A673 (cell line): ENCODE data around the gene GATA6. TPM values are rescaled to one million over a fixed set of nuclear protein-coding genes. Genes with fewer than 3 reads are reported as not detected.

ENCODE experiments used
- BruUV-seq: library from RNA; stranded (reverse); fragments of 400-500 nt; replicated peaks from 2 replicates; lab custom pipeline; 2021; lab: Mats Ljungman, UMichigan
- CTCF ChIA-PET: fragments of 300-600 bp; sonication (Branson Sonifier 250); formaldehyde crosslinking; loops from one replicate; lab custom pipeline; 2022; ENCODE audit warnings: antibody characterized with exemption; lab: Charles Lee
- POLR2A ChIA-PET: fragments of 300-600 bp; sonication (Branson Sonifier 250); formaldehyde crosslinking; loops from one replicate; lab custom pipeline; 2022; ENCODE audit warnings: antibody characterized with exemption; ENCODE audit not compliant: low non-redundant PET; lab: Charles Lee
- DNase-seq: peaks from one replicate; pipeline ENCODE4 v3.0.0-alpha.2; 2015; ENCODE audit warnings: low spot score
- H3K27ac ChIP-seq: fragments of 200-600 bp; sonication (generic); 2 replicates; pipeline ENCODE4 v1.5.1; 2016; ENCODE audit warnings: mixed run types, low read depth, mild to moderate bottlenecking, mixed read lengths, antibody characterized with exemption, low read length; ENCODE audit not compliant: poor library complexity, severe bottlenecking
- H3K27me3 ChIP-seq: fragments of 200-600 bp; sonication (generic); replicated peaks from 2 replicates; pipeline ENCODE4 v1.6.1; 2017; ENCODE audit warnings: mixed run types, low read depth, mild to moderate bottlenecking, mixed read lengths, antibody characterized with exemption, low read length; ENCODE audit not compliant: insufficient read depth, poor library complexity
- H3K36me3 ChIP-seq: fragments of 200-600 bp; sonication (generic); 2 replicates; pipeline ENCODE4 v1.6.1; 2016; ENCODE audit warnings: mixed run types, mild to moderate bottlenecking, mixed read lengths, antibody characterized with exemption, low read length; ENCODE audit not compliant: insufficient read depth, poor library complexity, severe bottlenecking
- H3K4me1 ChIP-seq: fragments of 200-600 bp; sonication (generic); 2 replicates; pipeline ENCODE4 v1.6.1; 2017; ENCODE audit warnings: mixed run types, mild to moderate bottlenecking, mixed read lengths, antibody characterized with exemption, low read length; ENCODE audit not compliant: insufficient read depth, poor library complexity, severe bottlenecking
- H3K4me3 ChIP-seq: fragments of 200-600 bp; sonication (generic); 2 replicates; pipeline ENCODE4 v1.5.1; 2016; ENCODE audit warnings: low read depth, mixed run types, mild to moderate bottlenecking, mixed read lengths, low read length; ENCODE audit not compliant: poor library complexity, severe bottlenecking
- H3K9me3 ChIP-seq: fragments of 200-600 bp; sonication (generic); 2 replicates; pipeline ENCODE4 v1.6.1; 2016; ENCODE audit warnings: mixed run types, low read depth, mild to moderate bottlenecking, mixed read lengths, antibody characterized with exemption, low read length; ENCODE audit not compliant: poor library complexity, severe bottlenecking
- EZH2 ChIP-seq: fragments of 200-600 bp; sonication (generic); IDR thresholded peaks from 2 replicates; pipeline ENCODE4 v1.6.1; 2017; ENCODE audit warnings: borderline replicate concordance, low read depth, mild to moderate bottlenecking, mixed read lengths, antibody characterized with exemption, low read length; ENCODE audit not compliant: poor library complexity, severe bottlenecking
- intact Hi-C: fragments of 100-400 bp; cut with micrococcal nuclease; formaldehyde crosslinking; loops from one replicate; pipeline ENCODE4 v1.10.0; 2022; ENCODE audit not compliant: unreplicated experiment
- total RNA-seq: library from RNA; stranded (reverse); gene quantifications from 2 replicates; pipeline ENCODE4 v1.2.3, GENCODE V29; 2021
- TF ChIP-seq, protein P1 (sequence below): fragments of 300-800, 200-600 bp; sonication (generic); conservative IDR thresholded peaks from 2 replicates; pipeline ENCODE4 v1.5.1; 2017; ENCODE audit warnings: low read depth, mild to moderate bottlenecking, antibody characterized with exemption, low read length, moderate library complexity, mixed read lengths

The GATA6 gene
- total RNA-seq, 1 experiment from 2014 or later: 0.21 TPM

GRCh38 chr18:22238036-22238435 is 68.6 kb downstream of the GATA6 start:
- H3K27me3 ChIP-seq: peaks cover 37% of the 10 kb centered on the region
- ChIA-PET CTCF (no interaction called here), POLR2A (no interaction called here)
- intact Hi-C loops: no loop called here
- no peaks in the 10 kb centered on the region for H3K4me1 ChIP-seq
- H3K27ac ChIP-seq: no peak overlapping the region
- no peaks in the 10 kb centered on the region for H3K36me3 ChIP-seq
- H3K4me3 ChIP-seq: no peak overlapping the region
- BruUV-seq: no TSS peak
- DNase-seq: no peak
- no peak for TF ChIP-seq EZH2
- TF ChIP-seq, protein P1, sequence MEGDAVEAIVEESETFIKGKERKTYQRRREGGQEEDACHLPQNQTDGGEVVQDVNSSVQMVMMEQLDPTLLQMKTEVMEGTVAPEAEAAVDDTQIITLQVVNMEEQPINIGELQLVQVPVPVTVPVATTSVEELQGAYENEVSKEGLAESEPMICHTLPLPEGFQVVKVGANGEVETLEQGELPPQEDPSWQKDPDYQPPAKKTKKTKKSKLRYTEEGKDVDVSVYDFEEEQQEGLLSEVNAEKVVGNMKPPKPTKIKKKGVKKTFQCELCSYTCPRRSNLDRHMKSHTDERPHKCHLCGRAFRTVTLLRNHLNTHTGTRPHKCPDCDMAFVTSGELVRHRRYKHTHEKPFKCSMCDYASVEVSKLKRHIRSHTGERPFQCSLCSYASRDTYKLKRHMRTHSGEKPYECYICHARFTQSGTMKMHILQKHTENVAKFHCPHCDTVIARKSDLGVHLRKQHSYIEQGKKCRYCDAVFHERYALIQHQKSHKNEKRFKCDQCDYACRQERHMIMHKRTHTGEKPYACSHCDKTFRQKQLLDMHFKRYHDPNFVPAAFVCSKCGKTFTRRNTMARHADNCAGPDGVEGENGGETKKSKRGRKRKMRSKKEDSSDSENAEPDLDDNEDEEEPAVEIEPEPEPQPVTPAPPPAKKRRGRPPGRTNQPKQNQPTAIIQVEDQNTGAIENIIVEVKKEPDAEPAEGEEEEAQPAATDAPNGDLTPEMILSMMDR: no peak
- H3K9me3 ChIP-seq: no peaks in the 10 kb centered on the region

- Histone ChIP-seq H3K4me3 (no peak overlapping the region), H3K9me3 (no peaks in the 10 kb centered on the region), H3K4me1 (no peaks in the 10 kb centered on the region), H3K27ac (no peak overlapping the region), H3K36me3 (no peaks in the 10 kb centered on the region), H3K27me3 (peaks cover 39% of the 10 kb centered on the region)
- TF ChIP-seq, protein P1: no peak
- no peak for DNase-seq
- BruUV-seq: no TSS peak
- ChIA-PET CTCF (no interaction called here), POLR2A (no interaction called here)
- intact Hi-C loops: no loop called here
These were observed 69.3 kb downstream of the GATA6 start for GRCh38 chr18:22238681-22239080.

DNA sequence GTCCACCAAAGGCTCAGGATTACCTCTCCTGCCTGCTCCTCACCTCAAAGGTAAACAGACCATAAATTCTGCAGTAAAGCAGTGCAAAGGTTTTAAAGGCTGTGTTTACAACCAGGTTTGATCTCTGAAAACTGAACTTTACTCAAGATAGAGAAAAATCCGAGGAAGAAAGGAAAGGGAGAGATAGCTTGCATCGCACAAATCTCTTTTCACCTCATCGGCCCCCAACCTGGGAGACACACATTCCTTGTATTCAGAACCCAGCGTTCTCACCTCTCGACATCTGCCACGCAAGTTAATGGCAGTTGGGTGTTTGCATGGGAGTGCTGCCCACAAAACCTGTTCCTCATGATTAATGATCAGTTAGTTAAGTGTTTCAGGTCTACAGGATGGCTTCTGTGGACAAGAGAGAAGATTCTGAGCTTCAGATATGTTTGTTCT is 72.6 kb downstream of the GATA6 start:
- no peak overlapping the region for H3K27ac ChIP-seq
- DNase-seq: no peak
- peaks cover 38% of the 10 kb centered on the region for H3K27me3 ChIP-seq
- ChIA-PET POLR2A (no interaction called here), CTCF (no interaction called here)
- H3K36me3 ChIP-seq: no peaks in the 10 kb centered on the region
- no peaks in the 10 kb centered on the region for H3K9me3 ChIP-seq
- intact Hi-C loops: no loop called here
- no TSS peak for BruUV-seq
- no peaks in the 10 kb centered on the region for H3K4me1 ChIP-seq
- no peak overlapping the region for H3K4me3 ChIP-seq
- TF ChIP-seq, protein P1: no peak
- no peak for TF ChIP-seq EZH2
